SK-N-SH treated with all-trans-retinoic acid at 6 μM for 48 hours (cell line): ENCODE data around the gene MED15.

ENCODE experiments used
- ATAC-seq: fragments of 200-7000 bp; cut with Tn5 transposase; 3 replicates; pipeline ENCODE4 v1.9.1; 2020; ENCODE audit warnings: mild to moderate bottlenecking, moderate library complexity
- ARNTL ChIP-seq: fragments of 450-650 bp; formaldehyde crosslinking; IDR thresholded peaks from 2 replicates; pipeline ENCODE4 v1.5.0; 2020; ENCODE audit warnings: low read depth, mild to moderate bottlenecking, moderate library complexity, borderline replicate concordance
- BACH2 ChIP-seq: fragments of 250-450 bp; sonication (Bioruptor Pico); IDR thresholded peaks from 2 replicates; pipeline ENCODE4 v1.9.0; 2021; ENCODE audit warnings: mild to moderate bottlenecking, borderline replicate concordance
- CREB5 ChIP-seq: fragments of 250-450 bp; sonication (Bioruptor Pico); IDR thresholded peaks from 2 replicates; pipeline ENCODE4 v1.5.1; 2020; ENCODE audit warnings: low read depth, mild to moderate bottlenecking, moderate library complexity
- CSDC2 ChIP-seq: fragments of 250-450 bp; sonication (Bioruptor Pico); IDR thresholded peaks from 2 replicates; pipeline ENCODE4 v1.5.0; 2020; ENCODE audit warnings: mild to moderate bottlenecking, moderate library complexity
- CSRNP3 ChIP-seq: fragments of 250-450 bp; sonication (Bioruptor Pico); IDR thresholded peaks from 2 replicates; pipeline ENCODE4 v1.5.1; 2021; ENCODE audit warnings: mild to moderate bottlenecking, moderate library complexity
- ESRRG ChIP-seq: fragments of 250-450 bp; sonication (Bioruptor Pico); IDR thresholded peaks from 2 replicates; pipeline ENCODE4 v1.6.1; 2021; ENCODE audit warnings: mild to moderate bottlenecking
- GLIS3 ChIP-seq: fragments of 250-450 bp; sonication (Bioruptor Pico); IDR thresholded peaks from 2 replicates; pipeline ENCODE4 v1.5.0; 2020; ENCODE audit warnings: mild to moderate bottlenecking, moderate library complexity
- PATZ1 ChIP-seq: fragments of 250-450 bp; sonication (Bioruptor Pico); IDR thresholded peaks from 2 replicates; pipeline ENCODE4 v1.8.0; 2020; ENCODE audit warnings: mild to moderate bottlenecking, moderate library complexity, borderline replicate concordance
- POU6F1 ChIP-seq: fragments of 250-450 bp; sonication (Bioruptor Pico); IDR thresholded peaks from 2 replicates; pipeline ENCODE4 v1.8.0; 2021; ENCODE audit warnings: low read depth, mild to moderate bottlenecking, moderate library complexity, borderline replicate concordance
- RARB ChIP-seq: fragments of 250-450 bp; sonication (Bioruptor Pico); IDR thresholded peaks from 2 replicates; pipeline ENCODE4 v1.8.0; 2021; ENCODE audit warnings: mild to moderate bottlenecking, moderate library complexity
- TCF4 ChIP-seq: fragments of 250-450 bp; sonication (Bioruptor Pico); IDR thresholded peaks from 2 replicates; pipeline ENCODE4 v1.8.0; 2021; ENCODE audit warnings: mild to moderate bottlenecking, moderate library complexity, borderline replicate concordance
- TSHZ2 ChIP-seq: fragments of 250-450 bp; sonication (Bioruptor Pico); IDR thresholded peaks from 2 replicates; pipeline ENCODE4 v1.5.0; 2020; ENCODE audit warnings: mild to moderate bottlenecking, moderate library complexity
- ZC3H10 ChIP-seq: fragments of 250-450 bp; sonication (Bioruptor Pico); IDR thresholded peaks from 2 replicates; pipeline ENCODE4 v1.5.1; 2021; ENCODE audit warnings: mild to moderate bottlenecking, moderate library complexity
- ZFP30 ChIP-seq: fragments of 450-650 bp; formaldehyde crosslinking; IDR thresholded peaks from 2 replicates; pipeline ENCODE4 v1.5.0; 2022; ENCODE audit warnings: mild to moderate bottlenecking, moderate library complexity
- ZNF70 ChIP-seq: fragments of 450-650 bp; formaldehyde crosslinking; IDR thresholded peaks from 2 replicates; pipeline ENCODE4 v1.5.0; 2020; ENCODE audit warnings: mild to moderate bottlenecking, moderate library complexity
- ZNF8 ChIP-seq: fragments of 450-650 bp; formaldehyde crosslinking; IDR thresholded peaks from 2 replicates; pipeline ENCODE4 v1.5.0; 2020; ENCODE audit warnings: mild to moderate bottlenecking, moderate library complexity

MED15 gene

GRCh38 chr22:20625270-20625669 lies 117.9 kb downstream of the MED15 start (continued):
- TF ChIP-seq PATZ1 (CRISPR knock-in tag) (no peak), ZNF8 (CRISPR knock-in tag) (no peak), CSDC2 (no peak), ZC3H10 (CRISPR knock-in tag) (no peak), ZNF70 (CRISPR knock-in tag) (no peak)

GRCh38 chr22:20626811-20627210 lies 119.4 kb downstream of the MED15 start:
- no peak for ATAC-seq

GRCh38 chr22:20627432-20627831 lies 120.0 kb downstream of the MED15 start:
- no peak for TF ChIP-seq TCF4 (CRISPR knock-in tag)
- no peak for TF ChIP-seq ESRRG (CRISPR knock-in tag)
- no peak for TF ChIP-seq RARB (CRISPR knock-in tag)
- ATAC-seq: no peak

More at GRCh38 chr22:20626811-20627210, 119.4 kb downstream of the MED15 start:
- no peak for TF ChIP-seq CREB5 (CRISPR knock-in tag)

- TF ChIP-seq BACH2 (CRISPR knock-in tag) (no peak), CSRNP3 (no peak), POU6F1 (CRISPR knock-in tag) (no peak), ZFP30 (CRISPR knock-in tag) (no peak)
- ATAC-seq: no peak
Observed at GRCh38 chr22:20628081-20628939, 120.9 kb downstream of the MED15 start.

- ATAC-seq: no peak
- no peak for TF ChIP-seq PATZ1 (CRISPR knock-in tag)
Observed at GRCh38 chr22:20629401-20629800, 122.0 kb downstream of the MED15 start.

GRCh38 chr22:20630873-20631617 lies 123.6 kb downstream of the MED15 start:
- no peak for ATAC-seq
- TF ChIP-seq TSHZ2 (no peak), ARNTL (CRISPR knock-in tag) (no peak), GLIS3 (CRISPR knock-in tag) (no peak)
